ENCODE data around the gene PIH1D1. TPM values are rescaled to one million over a fixed set of nuclear protein-coding genes. Genes with fewer than 3 reads are reported as not detected.

Gene PIH1D1
- total RNA-seq, 6 experiments from 2014 or later: 37.4 to 57.7 (median 43.4) TPM

DNA sequence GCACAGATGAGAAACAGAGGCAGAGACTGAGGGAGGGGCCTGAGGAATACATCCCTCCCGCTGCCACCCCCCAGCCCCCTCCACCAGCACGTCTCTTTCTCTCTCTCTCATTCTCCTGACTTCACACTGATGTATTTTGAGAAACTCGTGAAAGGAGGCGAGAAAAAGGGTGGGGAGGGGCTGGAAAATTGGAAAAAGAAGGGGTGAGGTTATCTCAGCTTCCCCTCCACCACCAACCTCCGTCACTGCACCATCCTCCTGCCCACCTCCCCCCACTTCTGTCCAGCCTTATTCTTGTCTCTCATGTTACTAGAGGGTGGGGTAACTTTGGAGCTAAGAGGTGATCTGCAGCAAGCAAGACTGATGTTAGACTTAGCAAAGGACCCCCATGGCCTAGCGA lies 11.8 kb downstream of the PIH1D1 start:
- ATAC-seq (no peak), DNase-seq (no peak)
- H3K4me1 ChIP-seq: no peaks in the 10 kb centered on the region
- intact Hi-C loops (cut with DNase I): loop anchor here (5.0 to 10.0 kb wide), 2 partner anchors 43 to 185 kb away; no protein-coding TSS in a partner anchor
- H3K27ac ChIP-seq: no peak overlapping the region
- H3K4me3 ChIP-seq: no peak overlapping the region
- peaks cover 0 to 4% of the 10 kb centered on the region in 2 donors for H3K27me3 ChIP-seq
- H3K36me3 ChIP-seq: no peaks in the 10 kb centered on the region
- H3K9me3 ChIP-seq: no peaks in the 10 kb centered on the region
- 29% methylated on average over 5 of the region's 6 CpGs for WGBS (ENCODE audit: insufficient coverage, low coverage, low lambda C conversion rate, missing lambda C conversion rate)
- TF ChIP-seq POLR2A (IDR thresholded peaks at IDR 0.05): no peak
- TF ChIP-seq, protein P1, sequence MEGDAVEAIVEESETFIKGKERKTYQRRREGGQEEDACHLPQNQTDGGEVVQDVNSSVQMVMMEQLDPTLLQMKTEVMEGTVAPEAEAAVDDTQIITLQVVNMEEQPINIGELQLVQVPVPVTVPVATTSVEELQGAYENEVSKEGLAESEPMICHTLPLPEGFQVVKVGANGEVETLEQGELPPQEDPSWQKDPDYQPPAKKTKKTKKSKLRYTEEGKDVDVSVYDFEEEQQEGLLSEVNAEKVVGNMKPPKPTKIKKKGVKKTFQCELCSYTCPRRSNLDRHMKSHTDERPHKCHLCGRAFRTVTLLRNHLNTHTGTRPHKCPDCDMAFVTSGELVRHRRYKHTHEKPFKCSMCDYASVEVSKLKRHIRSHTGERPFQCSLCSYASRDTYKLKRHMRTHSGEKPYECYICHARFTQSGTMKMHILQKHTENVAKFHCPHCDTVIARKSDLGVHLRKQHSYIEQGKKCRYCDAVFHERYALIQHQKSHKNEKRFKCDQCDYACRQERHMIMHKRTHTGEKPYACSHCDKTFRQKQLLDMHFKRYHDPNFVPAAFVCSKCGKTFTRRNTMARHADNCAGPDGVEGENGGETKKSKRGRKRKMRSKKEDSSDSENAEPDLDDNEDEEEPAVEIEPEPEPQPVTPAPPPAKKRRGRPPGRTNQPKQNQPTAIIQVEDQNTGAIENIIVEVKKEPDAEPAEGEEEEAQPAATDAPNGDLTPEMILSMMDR (IDR thresholded peaks at IDR 0.05): no peak

DNA sequence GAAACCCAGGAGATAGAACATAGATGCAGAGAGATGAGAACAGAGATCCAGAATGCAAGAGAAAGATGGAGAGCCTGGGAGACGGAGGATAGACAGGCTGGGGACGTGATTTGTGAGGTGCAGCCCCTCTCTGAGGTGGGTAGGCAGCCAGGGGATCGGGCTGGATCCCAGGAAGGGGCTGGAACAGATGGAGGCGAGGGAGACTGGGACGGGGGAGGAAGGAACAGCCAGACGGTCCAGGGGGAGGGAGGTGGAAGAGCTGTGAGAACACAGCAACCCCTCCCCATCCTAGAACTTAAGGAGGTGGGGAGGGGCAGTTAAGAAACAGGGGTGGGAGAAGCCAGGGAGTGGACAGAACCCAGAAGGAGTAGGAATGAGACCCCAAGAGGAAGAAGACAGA lies 13.4 kb downstream of the PIH1D1 start:
- no peak overlapping the region for H3K27ac ChIP-seq
- DNase-seq: no peak
- H3K27me3 ChIP-seq: peaks cover 0 to 4% of the 10 kb centered on the region in 2 donors
- no peaks in the 10 kb centered on the region for H3K9me3 ChIP-seq
- H3K4me1 ChIP-seq: no peaks in the 10 kb centered on the region
- no peaks in the 10 kb centered on the region for H3K36me3 ChIP-seq
- intact Hi-C loops (cut with DNase I): loop anchor here (5.0 to 10.0 kb wide), 2 partner anchors 41 to 183 kb away; no protein-coding TSS in a partner anchor
- TF ChIP-seq POLR2A (IDR thresholded peaks at IDR 0.05): no peak
- TF ChIP-seq, protein P1 (IDR thresholded peaks at IDR 0.05): no peak
- no peak overlapping the region for H3K4me3 ChIP-seq
- no peak for ATAC-seq
- WGBS (ENCODE audit: insufficient coverage, low coverage, low lambda C conversion rate, missing lambda C conversion rate): 3% methylated on average over 6 of the region's 6 CpGs

DNA sequence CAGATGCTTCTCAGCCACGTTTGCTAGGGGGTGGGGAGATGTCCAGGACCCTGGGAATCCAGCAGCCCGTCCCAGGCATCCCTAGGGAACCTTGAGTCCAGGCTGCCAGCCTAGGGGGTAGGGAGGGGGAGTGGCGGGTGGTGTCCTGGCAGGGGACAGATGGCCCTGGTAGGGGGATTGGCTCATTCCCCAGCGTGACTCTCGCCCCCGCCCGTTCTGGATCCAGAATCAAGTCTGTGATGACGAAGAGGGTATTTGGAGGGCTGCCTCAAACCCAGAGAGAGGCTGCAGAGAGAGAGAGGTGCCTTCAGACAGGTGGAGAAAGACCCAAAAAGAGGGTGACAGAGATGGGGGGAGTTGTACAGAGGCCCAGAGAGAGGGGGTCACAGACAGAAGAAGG lies 14.4 kb downstream of the PIH1D1 start:
- intact Hi-C loops (cut with DNase I): loop anchor here (5.0 to 10.0 kb wide), 2 partner anchors 40 to 182 kb away; no protein-coding TSS in a partner anchor
- DNase-seq (no peak), ATAC-seq (no peak)
- H3K4me1 ChIP-seq: no peaks in the 10 kb centered on the region
- H3K27me3 ChIP-seq: peaks cover 3 to 15% of the 10 kb centered on the region in 2 donors
- no peak overlapping the region for H3K27ac ChIP-seq
- no peak overlapping the region for H3K4me3 ChIP-seq
- WGBS (ENCODE audit: insufficient coverage, low coverage, low lambda C conversion rate, missing lambda C conversion rate): 15% methylated on average over 8 of the region's 8 CpGs
- TF ChIP-seq, protein P1 (IDR thresholded peaks at IDR 0.05): no peak
- TF ChIP-seq POLR2A (IDR thresholded peaks at IDR 0.05): no peak
- H3K36me3 ChIP-seq: no peaks in the 10 kb centered on the region
- no peaks in the 10 kb centered on the region for H3K9me3 ChIP-seq

DNA sequence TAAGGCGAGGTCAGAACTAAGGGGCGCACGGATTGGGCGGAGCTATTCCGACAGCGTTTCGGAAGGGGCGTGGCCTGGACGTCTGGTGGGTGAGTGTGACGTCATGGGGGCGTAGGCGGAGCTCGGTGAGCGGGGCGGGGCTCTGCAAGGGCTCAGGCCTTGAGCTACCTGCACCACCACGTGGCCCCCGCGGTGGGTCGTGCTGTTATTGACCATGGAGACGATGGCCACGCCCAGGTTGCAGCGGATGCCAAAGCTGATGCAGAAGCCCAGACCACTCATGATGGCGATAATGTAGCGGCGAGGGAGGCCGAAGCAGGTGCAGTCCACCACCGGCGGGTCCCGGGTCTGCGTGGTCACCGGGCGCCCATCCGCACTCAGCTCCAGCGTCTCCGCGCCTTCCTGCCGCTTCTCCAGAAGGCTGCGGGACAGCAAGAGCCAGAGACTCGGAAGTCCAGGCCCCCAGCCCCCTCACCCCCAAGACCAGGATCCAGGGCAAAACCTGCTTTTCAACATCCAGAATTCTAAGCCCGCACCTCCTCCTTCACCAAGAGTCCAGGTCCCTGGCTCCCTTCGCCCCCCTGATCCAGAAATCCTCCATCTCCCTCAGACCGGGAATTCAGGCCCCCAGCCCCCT lies 15.1 kb downstream of the PIH1D1 start:
- H3K27me3 ChIP-seq: peaks cover 7 to 20% of the 10 kb centered on the region in 2 donors
- no peak for DNase-seq
- ATAC-seq: no peak

More for the DNA sequence above, 15.1 kb downstream of the PIH1D1 start:
- Histone ChIP-seq H3K9me3 (no peaks in the 10 kb centered on the region), H3K4me1 (no peaks in the 10 kb centered on the region), H3K4me3 (no peak overlapping the region), H3K36me3 (no peaks in the 10 kb centered on the region), H3K27ac (no peak overlapping the region)
- TF ChIP-seq, protein P1 (IDR thresholded peaks at IDR 0.05): no peak
- no peak for TF ChIP-seq POLR2A (IDR thresholded peaks at IDR 0.05)
- 19% methylated on average over 14 of the region's 42 CpGs for WGBS (ENCODE audit: insufficient coverage, low coverage, low lambda C conversion rate, missing lambda C conversion rate)
- intact Hi-C loops (cut with DNase I): loop anchor here (5.0 to 10.0 kb wide), 2 partner anchors 39 to 182 kb away; no protein-coding TSS in a partner anchor

Measured in right lobe of liver (tissue), 6 donors.